ENCODE results near the gene ANK3.
A peak's percentile ranks its signal among the peaks of the same experiment; 100 is the strongest.

Gene ANK3

GRCh38 chr10:60029475-60029874 is 360.2 kb downstream of the ANK3 start:
- DNase-seq (ENCODE audit: low read depth), result no peak

DNA sequence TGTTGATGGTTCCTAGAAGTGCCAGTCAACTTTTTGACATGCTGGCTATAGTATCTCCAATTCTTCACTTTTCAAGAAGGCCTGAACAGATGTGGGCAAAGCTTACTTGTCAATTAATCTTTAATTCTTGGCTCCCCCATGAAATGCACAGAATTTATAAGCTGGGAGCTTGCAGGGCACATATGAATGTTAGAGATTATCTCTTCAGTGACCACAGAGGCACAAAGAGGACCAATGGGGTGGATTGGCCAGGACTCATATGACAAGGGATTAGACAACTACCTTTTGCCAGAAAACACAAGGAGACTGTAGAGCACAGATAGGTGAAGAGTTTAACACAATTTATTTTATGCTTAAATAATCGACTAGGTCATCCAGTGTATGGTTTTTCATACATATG is 361.6 kb downstream of the ANK3 start:
- no peak for DNase-seq (ENCODE audit: low read depth)

GRCh38 chr10:60025279-60025678 is 364.4 kb downstream of the ANK3 start:
- DNase-seq (ENCODE audit: low read depth), result no peak

DNA sequence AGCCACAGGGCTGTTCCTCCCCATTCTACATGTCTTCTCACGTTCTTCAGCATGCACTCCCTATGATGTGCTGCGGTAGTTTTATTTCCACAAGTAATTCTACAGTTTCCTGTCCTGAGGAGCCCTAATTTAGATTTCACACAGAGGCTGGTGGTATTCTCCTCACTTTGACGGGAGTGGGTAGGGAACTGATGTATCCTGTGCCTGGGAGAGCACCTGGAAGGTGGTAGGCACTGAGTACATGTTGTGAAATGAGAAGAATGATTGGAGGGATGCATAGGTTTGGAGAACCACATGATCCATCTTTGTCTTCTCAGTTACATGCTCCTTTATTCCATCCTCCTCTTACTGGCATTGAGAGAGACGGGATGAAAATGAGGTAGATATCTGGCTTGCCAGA is 365.2 kb downstream of the ANK3 start:
- no peak for DNase-seq (ENCODE audit: low read depth)

- DNase-seq (ENCODE audit: low read depth), result no peak
These were observed 366.4 kb downstream of the ANK3 start for GRCh38 chr10:60023155-60023877.

GRCh38 chr10:60021361-60021760 is 368.3 kb downstream of the ANK3 start:
- DNase-seq (ENCODE audit: low read depth), result no peak

DNA sequence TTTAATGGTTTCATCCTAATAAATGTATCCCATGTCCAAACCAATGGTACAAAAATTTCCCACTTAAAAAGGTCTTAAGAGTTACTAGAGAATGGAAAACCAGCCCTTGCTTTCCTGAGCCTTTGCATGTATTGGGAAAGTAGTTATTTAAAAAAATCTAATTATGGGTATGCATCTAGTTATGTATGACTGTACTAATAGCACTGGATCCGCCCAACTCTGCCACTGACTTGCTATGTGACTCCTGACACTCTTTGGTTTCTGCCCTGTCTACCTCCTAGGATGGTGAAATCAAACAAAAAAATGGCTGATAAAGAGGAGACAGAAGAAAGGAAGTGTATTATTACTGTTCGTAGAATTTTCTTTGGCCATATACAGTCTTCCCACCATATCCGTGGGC is 372.9 kb downstream of the ANK3 start:
- no peak for DNase-seq (ENCODE audit: low read depth)

DNA sequence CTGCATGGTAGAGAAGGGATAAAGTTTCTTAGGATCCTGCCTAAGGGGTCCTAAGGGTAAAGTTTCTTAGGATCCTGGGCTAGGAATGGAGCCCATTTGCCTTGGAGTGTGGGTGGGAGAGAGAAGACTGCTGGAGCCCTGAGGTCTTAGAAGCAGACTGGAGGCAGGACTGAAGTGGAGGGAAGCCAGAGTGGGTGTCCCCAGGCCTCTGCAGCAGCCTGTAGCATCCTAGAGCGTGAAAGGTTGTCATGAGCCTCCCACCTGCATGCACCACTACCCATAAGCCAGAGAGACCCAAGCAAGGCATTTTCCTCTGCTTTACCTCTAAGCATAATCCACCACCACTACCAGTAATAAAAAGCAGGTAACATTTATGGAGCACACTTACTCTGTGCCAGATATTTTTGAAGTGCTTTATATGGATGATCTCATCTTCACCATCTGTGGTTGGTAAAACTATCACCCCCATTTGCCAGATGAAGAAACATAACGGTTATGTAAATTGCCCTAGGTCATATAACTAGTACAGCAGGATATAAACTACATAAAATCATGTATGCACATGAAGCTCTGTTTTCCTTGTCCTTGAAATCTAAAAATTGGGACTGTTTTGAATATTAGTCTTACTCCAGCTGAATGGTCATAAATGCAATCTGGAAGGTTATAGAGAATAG is 379.8 kb downstream of the ANK3 start:
- no peak for DNase-seq (ENCODE audit: low read depth)

DNA sequence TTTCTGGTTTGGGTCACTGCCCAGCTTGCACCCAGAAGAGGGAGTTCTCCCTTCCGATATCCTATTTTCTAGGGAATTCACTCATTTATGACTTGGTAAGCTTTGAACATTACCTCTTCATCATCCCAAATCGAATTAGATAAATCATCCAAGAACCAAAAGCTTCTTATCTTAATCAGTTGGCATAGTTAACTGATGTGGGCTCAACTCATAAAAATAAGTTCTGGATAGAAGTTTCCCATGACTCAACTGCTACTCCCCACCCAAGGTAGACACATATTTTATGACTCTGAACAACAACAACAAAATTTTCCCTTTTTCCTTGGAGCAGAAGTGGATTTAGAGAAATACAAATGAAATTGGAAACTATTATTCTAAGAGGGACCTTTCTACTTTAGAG is 380.4 kb downstream of the ANK3 start:
- no peak for DNase-seq (ENCODE audit: low read depth)

- no peak for DNase-seq (ENCODE audit: low read depth)
These were observed 380.9 kb downstream of the ANK3 start for GRCh38 chr10:60008816-60009215.

- DNase-seq (ENCODE audit: low read depth), result no peak
These were observed 383.6 kb downstream of the ANK3 start for GRCh38 chr10:60006062-60006461.

DNA sequence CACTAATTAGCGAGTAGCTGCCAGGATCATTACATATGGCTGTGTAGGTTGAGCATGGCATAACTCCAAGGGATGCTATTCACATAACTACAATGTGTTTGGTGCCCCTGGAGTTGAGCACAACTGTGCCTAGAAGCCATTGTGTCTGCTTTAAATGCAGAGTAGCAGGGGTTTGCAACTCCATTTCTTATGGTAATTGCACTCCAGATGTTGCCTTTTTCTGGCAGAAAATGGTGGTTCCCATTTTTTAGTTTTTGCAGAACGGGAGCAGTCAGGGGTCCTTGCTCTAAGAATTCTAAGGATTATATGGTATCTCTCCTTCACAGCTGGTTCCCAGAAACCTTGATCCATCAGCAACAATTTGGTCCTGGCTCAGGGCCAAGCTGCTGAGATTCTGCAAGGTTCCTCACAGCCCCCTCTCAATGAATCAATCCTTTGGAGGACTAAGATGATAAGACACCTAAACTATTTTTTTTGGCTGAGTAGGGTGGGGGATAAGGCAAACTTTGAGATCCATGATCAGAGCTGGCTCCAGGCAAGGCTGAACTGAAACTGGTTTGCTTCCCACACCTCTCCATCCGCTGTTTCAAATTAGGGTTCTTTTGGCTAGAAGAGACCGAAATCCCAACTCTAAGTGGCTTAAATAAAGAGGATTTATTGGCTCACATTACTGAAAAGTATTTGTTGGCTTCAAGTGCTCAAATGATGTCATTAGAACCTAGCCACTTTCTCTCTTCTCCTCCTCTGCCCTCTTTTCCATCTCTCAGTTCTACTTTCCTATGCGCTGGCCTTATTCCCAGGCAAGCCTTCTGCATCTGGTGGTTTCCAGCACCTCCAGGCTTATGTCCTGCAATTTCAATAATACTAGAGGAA is 385.8 kb downstream of the ANK3 start:
- DNase-seq (ENCODE audit: low read depth), result no peak

DNA sequence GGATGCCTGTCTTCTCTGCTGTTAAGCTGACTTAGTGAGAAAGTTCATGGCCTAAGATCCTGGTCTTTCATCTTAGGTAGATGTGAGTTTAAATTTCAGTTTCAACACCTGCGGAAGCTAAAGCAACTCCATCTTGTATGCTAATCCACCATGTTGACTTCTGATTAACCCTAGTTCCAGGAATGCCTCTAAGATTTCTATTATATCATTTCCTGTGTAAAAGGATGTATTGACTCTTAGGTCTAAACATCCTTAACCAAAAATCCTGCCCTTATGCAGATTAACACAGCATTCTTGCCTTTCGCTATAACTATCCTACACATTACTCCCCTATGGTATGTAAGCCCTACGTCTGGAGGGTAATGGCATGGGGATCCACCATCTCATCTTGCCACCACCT is 388.9 kb downstream of the ANK3 start:
- no peak for DNase-seq (ENCODE audit: low read depth)

DNA sequence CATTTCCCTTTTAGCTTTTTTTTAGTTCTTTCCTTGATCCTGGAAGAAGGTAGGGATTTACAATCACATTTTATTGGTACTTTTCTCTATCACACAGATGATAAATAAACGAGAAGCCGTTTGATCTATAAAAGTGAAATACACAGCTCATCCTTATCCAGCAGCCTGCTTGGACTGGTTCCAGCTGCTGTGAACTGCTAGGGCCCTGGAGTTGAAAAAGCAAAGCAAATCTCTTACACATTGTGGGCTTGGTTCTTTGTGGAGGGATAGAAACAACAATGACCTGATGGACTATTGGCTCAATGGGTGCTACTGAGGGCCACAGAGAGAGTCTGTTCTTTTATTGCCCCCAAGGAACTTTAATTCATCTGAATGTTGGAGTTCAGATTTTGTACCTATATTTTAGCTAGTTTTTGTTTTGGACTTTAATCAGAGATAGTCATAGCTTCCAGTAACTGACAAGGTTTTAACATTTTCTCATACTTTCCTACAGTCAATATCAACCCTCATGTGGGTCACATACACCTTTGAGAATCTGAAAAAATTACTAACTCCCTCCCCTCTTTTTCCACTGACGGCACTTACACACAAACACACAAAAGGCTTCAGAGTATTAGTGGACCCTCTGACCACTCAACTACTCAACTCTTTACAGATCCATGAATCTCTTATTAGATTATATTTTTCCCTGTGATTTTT is 391.7 kb downstream of the ANK3 start:
- no peak for DNase-seq (ENCODE audit: low read depth)

GRCh38 chr10:59995862-59996261 is 393.8 kb downstream of the ANK3 start:
- no peak for DNase-seq (ENCODE audit: low read depth)

- DNase-seq (ENCODE audit: low read depth), result no peak
These were observed 395.7 kb downstream of the ANK3 start for GRCh38 chr10:59993931-59994330.

DNA sequence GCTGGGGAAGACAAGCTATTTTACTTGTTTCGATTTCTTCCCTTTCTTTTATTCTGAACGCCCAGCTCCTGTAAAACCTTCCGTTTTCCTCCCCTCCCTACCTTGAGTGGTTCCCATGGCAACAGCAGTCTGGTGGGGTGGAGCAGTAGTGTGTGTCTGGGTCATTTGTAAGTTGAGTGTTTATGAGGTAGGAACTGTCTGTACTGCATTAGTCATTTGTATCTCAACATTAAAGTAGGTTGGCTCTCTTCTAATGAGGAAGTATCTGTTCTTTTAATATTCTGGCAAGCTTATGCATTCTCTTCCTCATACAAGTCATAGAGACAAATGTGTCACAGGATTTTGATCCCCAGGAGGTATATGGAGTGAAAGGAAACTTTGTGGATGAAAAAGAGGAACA is 398.0 kb downstream of the ANK3 start:
- peak; percentile 1 for DNase-seq (ENCODE audit: low read depth)

- DNase-seq (ENCODE audit: low read depth), result no peak
These were observed 398.6 kb downstream of the ANK3 start for GRCh38 chr10:59991117-59991516.

DNA sequence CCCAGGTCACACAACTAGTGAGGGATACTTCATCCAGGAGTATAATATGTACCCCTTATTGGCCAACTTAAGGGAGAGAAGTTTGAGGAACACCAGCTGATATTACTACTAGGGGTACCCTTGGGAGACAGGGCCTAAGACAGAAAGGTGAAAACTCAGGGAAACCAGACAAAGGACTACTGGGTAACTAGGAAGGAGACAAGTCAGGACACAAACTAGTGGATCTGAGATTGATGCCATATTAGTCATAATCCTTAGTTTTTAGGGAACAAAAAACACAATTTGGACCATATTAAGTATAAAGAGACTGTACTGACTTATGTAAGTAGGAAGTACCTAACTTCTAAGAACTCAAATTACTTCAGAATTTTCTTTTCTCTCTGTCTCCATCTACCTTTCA is 404.0 kb downstream of the ANK3 start:
- DNase-seq (ENCODE audit: low read depth), result no peak

GRCh38 chr10:59984415-59984814 is 405.3 kb downstream of the ANK3 start:
- DNase-seq (ENCODE audit: low read depth), result no peak

DNA sequence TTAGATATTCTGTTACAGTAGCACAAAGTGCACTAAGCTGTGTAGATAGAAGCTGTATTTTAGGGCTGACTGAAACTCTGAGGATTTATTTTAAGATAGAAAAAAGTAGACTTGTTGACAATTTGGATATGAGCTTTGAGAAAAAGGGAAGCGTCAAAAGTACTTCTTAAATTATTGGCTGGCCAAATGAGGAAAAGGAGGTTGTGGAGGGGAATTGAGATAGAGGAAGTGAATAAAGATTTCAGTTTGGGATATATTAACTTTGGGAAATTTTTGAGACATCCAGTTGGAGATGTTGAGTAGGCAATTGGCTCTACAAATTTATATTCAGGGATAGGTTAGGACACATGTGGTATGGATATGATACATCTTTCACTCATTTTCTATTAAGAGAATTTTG is 409.3 kb downstream of the ANK3 start:
- DNase-seq (ENCODE audit: low read depth), result no peak

GRCh38 chr10:59977486-59977885 is 412.2 kb downstream of the ANK3 start:
- DNase-seq (ENCODE audit: low read depth), result no peak

All from EH (cell line).